Measurements from ENCODE around the gene FN1.

FN1 gene

DNA sequence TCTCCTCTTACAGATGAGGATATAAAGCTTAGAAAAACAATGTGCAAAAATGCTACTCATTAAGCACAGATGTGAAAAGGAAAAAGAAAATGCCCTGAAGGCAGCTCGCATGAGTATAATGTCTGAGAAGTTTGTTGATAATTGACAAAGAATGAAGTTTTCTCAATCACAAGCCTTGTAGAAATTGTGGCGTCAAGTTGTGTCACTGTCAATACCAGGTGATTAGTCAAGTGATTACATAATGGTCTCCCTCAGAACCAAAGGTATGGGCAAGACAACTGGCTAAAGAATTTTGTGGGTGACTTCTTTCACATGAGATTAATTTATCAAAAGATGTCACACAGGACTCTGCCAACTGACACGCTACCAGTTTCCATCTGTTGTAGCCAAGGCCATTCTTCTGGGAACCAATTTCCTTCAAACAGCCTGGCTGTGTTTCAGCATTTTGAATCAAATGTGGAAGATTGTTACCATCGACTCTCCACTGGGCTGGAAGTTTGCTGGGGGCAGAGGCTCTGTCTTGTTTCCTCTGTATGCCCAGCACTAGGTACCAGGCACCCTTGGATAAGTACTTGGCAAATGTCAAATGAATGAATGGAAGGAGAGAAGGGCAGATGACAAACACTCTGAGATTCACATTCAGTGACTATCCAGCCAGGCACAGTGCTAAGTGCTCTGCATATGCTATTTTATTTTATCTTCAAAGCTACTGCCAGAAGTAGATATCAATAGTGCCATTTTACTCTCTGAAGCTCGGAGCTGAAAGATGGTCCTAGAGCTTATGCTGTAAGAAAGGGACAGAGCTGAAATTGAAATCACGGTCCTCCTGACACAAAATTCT, 5.9 kb upstream of the FN1 start:
- DNase-seq (ENCODE audit: low read depth in 2 of 2): no peak

DNA sequence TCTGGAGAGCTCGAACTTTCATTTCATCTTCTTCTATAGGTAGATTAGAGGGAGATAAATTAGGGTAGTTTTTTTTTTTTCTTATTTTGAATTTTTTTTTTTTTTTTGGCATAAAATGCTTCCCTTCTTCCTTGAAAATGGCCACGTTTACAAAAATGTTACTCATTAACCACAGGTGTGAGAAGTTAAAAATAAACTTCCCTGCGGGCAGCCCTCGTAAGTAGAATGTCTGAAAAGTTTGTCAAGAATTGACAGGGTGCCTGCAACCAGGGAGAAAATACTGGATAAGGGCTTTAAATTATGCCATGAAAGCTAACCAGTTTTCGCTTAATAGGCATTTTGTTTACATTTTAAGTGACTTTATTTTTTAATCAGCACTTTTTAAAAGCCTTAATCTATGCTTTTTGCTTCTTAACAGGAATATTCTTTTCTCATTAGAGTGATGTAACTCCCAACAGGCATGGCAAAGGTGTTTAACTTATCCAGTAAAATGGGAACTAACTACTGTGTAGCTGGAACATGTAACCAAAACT, 4.2 kb upstream of the FN1 start:
- DNase-seq (ENCODE audit: low read depth in 2 of 2): no peak

- no peak for DNase-seq (ENCODE audit: low read depth in 2 of 2)
These were observed 3.5 kb upstream of the FN1 start for GRCh38 chr2:215439404-215439803.

DNA sequence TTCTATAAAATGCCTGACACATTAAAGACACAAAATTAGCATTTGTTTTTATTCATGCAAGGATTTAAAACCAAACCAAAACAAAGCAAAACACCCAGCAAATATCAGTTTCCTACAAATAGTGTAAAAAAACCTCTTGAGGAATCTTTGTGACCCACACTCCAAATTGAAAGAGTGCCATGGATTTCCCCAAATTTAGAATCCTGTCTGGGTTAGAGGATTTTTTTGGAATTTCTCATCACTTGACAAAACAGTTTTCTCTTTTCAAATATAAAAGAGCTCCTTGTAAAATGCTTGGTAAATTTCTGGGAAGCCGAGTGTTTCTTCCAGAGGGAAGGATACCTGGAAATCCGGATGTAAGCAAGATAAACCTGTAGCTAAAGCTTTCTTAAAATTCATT, 1.7 kb upstream of the FN1 start:
- DNase-seq (ENCODE audit: low read depth in 2 of 2): no peak

DNA sequence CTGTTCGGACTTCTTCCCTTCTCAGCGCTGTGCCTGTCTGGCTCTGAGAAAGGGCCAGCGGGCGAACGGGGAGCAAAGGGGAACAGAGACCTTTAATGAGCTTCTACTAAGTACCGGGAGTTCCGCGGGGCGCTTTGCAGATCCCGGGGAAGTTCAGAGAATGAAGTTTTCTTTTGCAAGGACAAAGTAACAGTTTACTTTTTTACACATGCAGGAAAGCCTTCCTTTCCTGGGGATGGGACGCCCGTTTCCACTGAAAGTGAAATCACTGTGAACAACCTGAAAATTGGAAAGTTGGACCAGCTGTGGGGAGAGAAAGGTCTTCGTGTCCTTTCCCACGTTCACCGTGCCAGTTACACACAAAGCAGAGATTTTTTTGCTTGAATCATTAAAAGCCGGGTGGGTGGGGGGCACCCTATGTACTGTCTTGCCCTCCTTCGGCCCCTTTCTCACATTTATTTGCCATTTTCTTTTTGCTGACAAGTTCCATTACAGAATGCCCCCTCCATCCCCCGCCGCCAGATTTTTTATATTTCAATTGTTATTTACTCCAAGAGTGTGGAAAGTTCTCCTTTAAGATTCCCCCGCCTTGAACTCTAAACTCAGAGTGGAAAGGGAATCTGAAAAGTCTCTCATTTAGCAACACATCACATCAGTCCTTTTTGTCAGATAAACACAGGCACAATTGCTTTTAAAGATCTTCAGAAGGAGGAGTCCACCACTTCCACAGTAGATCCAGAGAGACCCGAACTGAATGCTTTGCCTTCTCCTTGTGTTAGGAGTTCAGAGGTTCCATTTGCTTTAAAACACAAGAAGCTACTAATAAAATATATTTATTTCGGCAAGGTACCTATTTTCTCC, 1.1 kb upstream of the FN1 start:
- no peak for DNase-seq (ENCODE audit: low read depth in 2 of 2)

GRCh38 chr2:215435280-215435869, 493 bp downstream of the FN1 start:
- no peak for DNase-seq (ENCODE audit: low read depth in 2 of 2)

DNA sequence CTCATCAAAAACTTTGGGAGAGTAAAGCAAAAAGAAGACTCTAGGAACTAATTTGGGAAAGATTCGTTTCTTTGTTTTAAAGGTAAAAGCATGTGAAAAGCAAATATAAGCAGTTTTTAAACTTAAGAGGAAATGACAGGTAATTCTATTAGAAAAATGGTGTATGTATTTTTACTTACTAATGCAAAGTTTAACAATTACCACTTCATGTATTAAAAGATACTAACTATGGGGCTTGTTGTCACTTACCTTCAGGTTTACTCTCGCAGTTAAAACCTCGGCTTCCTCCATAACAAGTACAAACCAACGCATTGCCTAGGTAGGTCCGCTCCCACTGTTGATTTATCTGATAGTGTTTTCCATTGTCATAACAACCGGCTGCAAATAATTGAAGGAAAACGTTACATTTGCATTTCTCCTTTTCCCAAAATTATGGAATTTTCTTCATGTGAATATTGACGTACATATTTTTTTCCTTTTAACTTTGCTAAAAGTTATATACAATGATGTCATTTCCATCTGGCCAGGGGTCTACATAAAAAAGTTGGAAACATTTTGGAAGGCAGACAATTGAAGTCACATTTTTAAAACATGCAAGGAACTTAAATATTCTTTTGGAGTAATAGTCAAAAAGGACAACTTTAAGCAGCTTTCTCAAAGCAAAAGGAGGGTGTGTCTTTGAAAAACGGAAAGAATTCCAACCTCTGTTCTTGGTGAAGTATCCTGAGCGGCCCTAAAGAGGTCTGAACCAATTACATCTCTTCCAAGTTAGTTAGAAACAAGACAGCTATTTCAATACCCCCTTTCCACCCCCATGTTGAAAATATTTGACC, 1.2 kb downstream of the FN1 start:
- no peak for DNase-seq (ENCODE audit: low read depth in 2 of 2)

GRCh38 chr2:215432759-215433594, 2.9 kb downstream of the FN1 start:
- no peak for DNase-seq (ENCODE audit: low read depth in 2 of 2)

DNA sequence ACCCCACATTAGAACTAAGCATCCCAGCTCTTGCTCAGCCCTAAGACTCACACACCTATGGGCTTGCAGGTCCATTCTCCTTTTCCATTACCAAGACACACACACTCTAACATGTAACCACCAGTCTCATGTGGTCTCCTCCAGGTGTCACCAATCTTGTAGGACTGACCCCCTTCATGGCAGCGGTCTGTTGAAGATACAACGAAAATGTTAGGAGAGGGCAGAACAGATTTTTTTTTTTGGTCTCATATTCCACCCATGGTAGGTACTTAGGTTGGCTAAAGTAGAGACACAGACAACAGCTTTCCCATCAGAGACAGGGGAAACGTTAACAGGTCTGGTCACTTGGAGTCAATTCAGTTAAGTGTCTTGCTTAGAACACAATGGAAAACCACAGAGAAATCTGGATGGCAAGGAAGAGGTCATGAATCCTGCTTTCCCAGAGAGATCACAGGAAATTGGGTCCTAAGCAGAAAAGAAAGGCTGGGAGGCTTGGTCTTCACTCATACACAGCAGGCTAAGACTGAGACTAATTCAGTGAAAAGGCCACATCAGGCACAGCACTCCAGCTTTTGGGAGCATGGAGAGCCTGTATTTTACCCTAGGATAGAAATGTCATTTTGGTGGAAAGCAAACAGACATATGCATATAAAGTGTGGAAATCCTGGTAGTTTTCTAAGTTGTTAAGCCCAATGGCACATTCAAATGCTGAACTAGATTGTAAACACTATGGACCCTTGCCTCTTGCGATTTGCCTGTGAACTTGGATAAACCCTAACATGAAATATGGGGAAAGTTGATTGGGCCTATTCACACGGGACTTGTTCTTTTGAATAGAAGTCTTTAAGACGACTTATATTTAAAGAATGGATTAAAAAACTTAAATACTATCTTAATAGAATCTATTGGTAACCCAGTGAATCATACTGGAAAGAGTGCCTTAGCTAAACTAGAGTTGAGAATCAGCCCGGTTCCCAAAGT, 3.8 kb downstream of the FN1 start:
- no peak for DNase-seq (ENCODE audit: low read depth in 2 of 2)

GRCh38 chr2:215431290-215431689, 4.6 kb downstream of the FN1 start:
- DNase-seq (ENCODE audit: low read depth in 2 of 2): no peak

DNA sequence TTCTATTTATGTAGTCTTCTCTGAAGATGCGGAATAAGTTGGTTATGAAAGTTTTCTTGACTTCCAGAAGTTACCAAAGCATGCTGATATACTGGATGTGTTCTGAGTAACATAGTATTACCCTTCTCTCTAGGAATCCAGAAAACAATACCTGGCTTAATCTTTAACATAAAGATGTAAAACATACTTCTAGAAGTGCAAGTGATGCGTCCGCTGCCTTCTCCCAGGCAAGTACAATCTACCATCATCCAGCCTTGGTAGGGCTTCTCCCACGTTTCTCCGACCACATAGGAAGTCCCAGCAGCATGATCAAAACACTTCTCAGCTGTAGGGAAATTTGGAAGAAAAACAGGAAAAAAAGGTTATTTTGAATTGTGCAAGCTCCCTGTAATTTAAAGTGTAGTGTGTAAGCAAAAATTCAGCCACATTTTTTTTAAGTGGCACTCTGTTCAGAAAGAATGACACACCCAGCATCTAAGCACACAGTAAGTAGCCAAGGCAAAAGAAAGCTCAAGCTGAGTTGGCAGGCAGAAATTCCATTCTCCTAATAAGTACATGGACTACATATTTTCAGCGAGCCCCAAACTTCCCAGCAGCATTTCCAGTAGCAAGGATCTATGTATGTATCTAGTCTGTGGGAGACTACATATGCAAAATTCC, 5.2 kb downstream of the FN1 start:
- DNase-seq (ENCODE audit: low read depth in 2 of 2): no peak

DNA sequence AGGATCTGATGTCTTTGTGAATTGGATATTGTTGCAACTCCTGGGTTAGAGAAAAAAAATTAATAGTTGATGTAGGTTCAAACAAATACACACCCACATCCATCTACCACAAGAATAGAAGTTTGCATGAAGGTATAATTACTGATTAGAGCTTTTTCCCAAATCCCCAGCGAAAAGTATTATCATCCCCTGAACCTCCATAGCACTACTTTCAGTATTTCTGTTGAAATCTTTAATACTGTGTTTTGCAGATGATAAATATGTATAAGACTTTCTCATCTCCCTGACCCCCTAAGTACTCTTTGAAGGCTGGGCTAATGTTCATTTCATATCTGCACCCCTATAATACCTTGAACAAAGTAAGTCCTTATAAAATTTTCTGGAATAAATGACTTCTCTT, 6.4 kb downstream of the FN1 start:
- DNase-seq (ENCODE audit: low read depth in 2 of 2): no peak

DNA sequence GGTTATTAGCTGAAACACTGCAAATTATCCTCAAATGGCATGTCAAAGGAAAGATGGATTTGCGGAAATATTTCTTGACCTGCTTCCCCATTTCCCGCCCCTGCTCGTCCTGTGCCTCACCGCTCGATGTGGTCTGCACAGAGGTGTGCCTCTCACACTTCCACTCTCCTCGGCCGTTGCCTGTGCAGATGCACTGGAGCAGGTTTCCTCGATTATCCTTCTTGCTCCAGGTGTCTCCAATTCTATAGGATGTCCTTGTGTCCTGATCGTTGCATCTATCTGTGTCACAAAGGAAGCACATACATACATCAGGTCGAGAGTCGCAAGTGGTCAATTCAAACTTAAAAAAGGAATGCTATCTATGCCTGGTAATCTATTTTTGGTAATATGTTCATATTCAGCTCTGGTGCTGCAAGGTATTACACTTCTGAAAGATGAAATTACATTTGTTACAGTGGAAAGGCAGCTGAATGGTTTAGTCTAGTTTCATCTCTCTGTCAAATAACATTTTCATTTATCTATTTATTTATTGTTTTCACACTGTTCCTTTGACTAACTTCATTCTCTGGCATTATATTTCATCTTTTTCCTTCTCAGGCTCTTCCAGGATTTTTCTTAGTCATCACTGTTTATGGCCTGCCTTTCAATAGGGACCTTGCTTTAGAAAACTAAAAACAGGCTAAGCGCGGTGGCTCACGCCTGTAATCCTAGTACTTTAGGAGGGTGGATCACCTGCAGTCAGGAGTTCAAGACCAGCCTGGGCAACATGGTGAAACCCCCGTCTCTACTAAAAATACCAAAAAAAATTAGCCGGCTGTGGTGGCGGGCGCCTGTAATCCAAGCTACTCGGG, 7.6 kb downstream of the FN1 start:
- DNase-seq (ENCODE audit: low read depth in 2 of 2): no peak

GRCh38 chr2:215427585-215427984, 8.3 kb downstream of the FN1 start:
- DNase-seq (ENCODE audit: low read depth in 2 of 2): no peak

GRCh38 chr2:215425021-215425782, 10.7 kb downstream of the FN1 start:
- DNase-seq (ENCODE audit: low read depth in 2 of 2): no peak

- no peak for DNase-seq (ENCODE audit: low read depth in 2 of 2)
These were observed 11.8 kb downstream of the FN1 start for GRCh38 chr2:215423928-215424540.

GRCh38 chr2:215423234-215423633, 12.6 kb downstream of the FN1 start:
- no peak for DNase-seq (ENCODE audit: low read depth in 2 of 2)

All from stimulated activated CD8-positive, alpha-beta memory T cell treated with anti-CD3 and anti-CD28 coated beads, Interleukin-15, amount 100 ng/mL, for 48 hours (primary cell).